Esophagus muscularis mucosa (tissue), 4 donors: ENCODE data around the gene ARL15. TPM values are rescaled to one million over a fixed set of nuclear protein-coding genes. Genes with fewer than 3 reads are reported as not detected.
A peak's percentile ranks its signal among the peaks of the same experiment; 100 is the strongest.
"Not testable (repeated sequence)": the region's sequence is repeated elsewhere in the genome, so short reads cannot be mapped to it uniquely, and the experiment has no call there.

Source experiments
- DNase-seq: peaks from one replicate; pipeline ENCODE4 v3.0.0-alpha.2; 2017; ENCODE audit errors: extremely low spot score
- H3K27ac ChIP-seq, 4 donors: fragments of 200-600 bp; sonication (generic); replicated peaks in 1 of 4; 1 replicate in 3 of 4; 2 replicates in 1 of 4; pipeline ENCODE4 v1.5.1; 2016 to 2019; ENCODE audit warnings: mild to moderate bottlenecking in 1 of 4
- H3K27me3 ChIP-seq, 4 donors: fragments of 200-600 bp; sonication (generic); one replicate each; pipeline versions ENCODE4 v1.5.1 to v1.6.0; 2016 to 2019
- H3K36me3 ChIP-seq, 4 donors: fragments of 200-600 bp; sonication (generic); one replicate each; pipeline ENCODE4 v1.5.1; 2016 to 2019
- H3K4me1 ChIP-seq, 4 donors: fragments of 200-600 bp; sonication (generic); one replicate each; pipeline ENCODE4 v1.5.1; 2016 to 2019
- H3K4me3 ChIP-seq, 4 donors: fragments of 200-600 bp; sonication (generic); 1 replicate in 2 of 4; 2 replicates in 2 of 4; pipeline ENCODE4 v1.5.1; 2016 to 2019; ENCODE audit warnings: mild to moderate bottlenecking in 4 of 4, moderate library complexity in 1 of 4
- H3K9me3 ChIP-seq, 4 donors: fragments of 200-600 bp; sonication (generic); 1 replicate in 3 of 4; 2 replicates in 1 of 4; pipeline ENCODE4 v1.5.1; 2016 to 2019
- EP300 ChIP-seq: sonication (generic); formaldehyde crosslinking; IDR thresholded peaks from one replicate; pipeline ENCODE4 v1.6.1; 2017; ENCODE audit warnings: antibody characterized with exemption
- POLR2A ChIP-seq: fragments of 450-650 bp; IDR thresholded peaks from one replicate; pipeline ENCODE4 v1.6.1; 2017; ENCODE audit warnings: antibody characterized with exemption, moderate library complexity, mild to moderate bottlenecking, low read depth
- POLR2AphosphoS5 ChIP-seq, 2 donors: sonication (generic); formaldehyde crosslinking; IDR thresholded peaks; one replicate each; pipeline ENCODE4 v1.6.1; 2017; ENCODE audit warnings: antibody characterized with exemption in 2 of 2
- WGBS: methylation state at CpG from one replicate; pipeline ENCODE4 v1.1.5; 2018; 5-methylcytosine and 5-hydroxymethylcytosine counted together
- intact Hi-C: fragments of 100-400 bp; cut with DNase I; formaldehyde crosslinking; loops from one replicate; pipeline ENCODE4 v1.15.1; 2023
- total RNA-seq, 4 donors: library from RNA; depleted of rRNA; stranded (reverse); fragments of >200 nt; gene quantifications; one replicate each; pipeline versions ENCODE4 v1.1.0 to v1.2.1, GENCODE V29; 2016
- TF ChIP-seq, protein P1 (sequence below), 3 experiments: fragments of 200-600 bp in 2 of 3; fragments of 450-650 bp in 1 of 3; sonication (generic) in 2 of 3; IDR thresholded peaks; one replicate each; pipeline ENCODE4 v1.5.1; 2017 to 2019; ENCODE audit warnings: antibody characterized with exemption in 3 of 3, mild to moderate bottlenecking in 2 of 3, moderate library complexity in 1 of 3

Gene ARL15
- total RNA-seq, result 10 to 100 TPM; 11.6 to 21.6 (median 16.5) TPM

DNA sequence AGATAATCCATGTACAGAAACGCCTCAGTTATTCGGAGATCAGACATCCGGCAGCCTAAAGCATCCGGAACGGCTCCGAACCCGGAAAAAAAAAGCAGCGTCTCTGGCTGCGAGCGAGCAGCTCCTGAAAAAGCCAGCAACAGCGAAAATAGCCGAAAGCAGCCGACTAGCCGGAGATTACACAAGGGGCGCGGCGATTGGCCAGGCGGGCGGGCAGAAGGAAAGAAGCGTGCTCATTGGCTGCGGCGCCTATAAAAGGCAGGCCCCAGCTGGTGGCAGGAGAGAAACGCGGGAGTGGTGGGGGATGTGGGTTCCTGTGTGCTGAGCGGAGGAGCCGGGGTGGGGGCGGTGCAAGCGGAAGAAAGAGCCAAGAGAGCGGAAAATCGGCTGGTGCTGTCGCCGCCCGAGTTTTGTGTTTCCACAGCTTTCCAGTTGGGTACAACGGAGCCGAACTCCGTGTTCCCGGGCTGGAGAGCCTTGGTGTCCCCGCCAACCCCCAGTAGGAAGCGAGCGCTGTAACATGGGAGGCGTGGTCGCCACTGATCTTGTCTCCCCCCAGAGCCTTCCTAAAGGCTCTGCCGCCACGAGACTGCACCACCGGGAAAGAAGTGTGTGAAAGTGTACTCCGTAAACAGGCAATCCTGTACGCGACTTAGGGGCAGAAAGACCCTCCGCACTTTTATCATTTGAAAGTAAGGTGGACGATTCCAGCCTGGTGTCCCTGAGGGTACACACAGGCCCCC lies at the start of gene ARL15:
Gene ARL15, minus strand, starts transcription at position 141 of the 743 bp plus-strand sequence.
- Histone ChIP-seq H3K36me3 (no peaks in the 10 kb centered on the region), H3K9me3 (no peaks in the 10 kb centered on the region), H3K27ac (peak within 1 kb of the TSS; percentile 84 to 90 (median 90)), H3K4me3 (peak within 1 kb of the TSS; percentile 84 to 93 (median 90)), H3K4me1 (peaks cover 7 to 35% (median 26%) of the 10 kb centered on the region in 4 donors), H3K27me3 (no peaks in the 10 kb centered on the region)
- under 1% methylated on average over 49 of the region's 50 CpGs for WGBS
- TF ChIP-seq POLR2AphosphoS5 (IDR thresholded peaks at IDR 0.05) (peak; percentile 99 to 100), POLR2A (peak; percentile 96), EP300 (no peak)
- peak; percentile 100 for DNase-seq
- intact Hi-C loops, result loop anchor here (5.0 kb wide), 1 partner anchor 107 kb away; no protein-coding TSS in a partner anchor

DNA sequence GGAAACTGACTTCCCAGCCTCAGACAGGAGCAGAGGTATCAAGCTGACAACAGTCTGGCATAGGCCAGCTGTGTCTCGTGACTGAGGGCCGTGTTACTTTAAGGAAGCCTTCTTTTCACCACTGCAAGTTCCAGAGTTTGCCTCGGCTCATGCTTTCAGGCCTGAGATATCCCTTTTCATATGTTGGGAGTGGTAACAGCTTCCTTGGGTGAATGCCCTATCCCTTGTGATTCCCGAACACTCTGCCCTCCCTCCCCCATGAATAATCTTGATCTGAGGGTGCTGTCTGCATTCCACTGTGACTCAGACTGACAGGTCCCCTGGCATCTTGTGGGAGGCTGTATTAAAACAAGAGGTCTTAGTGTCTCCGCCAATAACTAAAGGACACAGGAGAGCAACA lies 49.7 kb upstream of the ARL15 start:
- H3K27ac ChIP-seq, result no peak overlapping the region
- intact Hi-C loops, result no loop called here
- TF ChIP-seq, protein P1, sequence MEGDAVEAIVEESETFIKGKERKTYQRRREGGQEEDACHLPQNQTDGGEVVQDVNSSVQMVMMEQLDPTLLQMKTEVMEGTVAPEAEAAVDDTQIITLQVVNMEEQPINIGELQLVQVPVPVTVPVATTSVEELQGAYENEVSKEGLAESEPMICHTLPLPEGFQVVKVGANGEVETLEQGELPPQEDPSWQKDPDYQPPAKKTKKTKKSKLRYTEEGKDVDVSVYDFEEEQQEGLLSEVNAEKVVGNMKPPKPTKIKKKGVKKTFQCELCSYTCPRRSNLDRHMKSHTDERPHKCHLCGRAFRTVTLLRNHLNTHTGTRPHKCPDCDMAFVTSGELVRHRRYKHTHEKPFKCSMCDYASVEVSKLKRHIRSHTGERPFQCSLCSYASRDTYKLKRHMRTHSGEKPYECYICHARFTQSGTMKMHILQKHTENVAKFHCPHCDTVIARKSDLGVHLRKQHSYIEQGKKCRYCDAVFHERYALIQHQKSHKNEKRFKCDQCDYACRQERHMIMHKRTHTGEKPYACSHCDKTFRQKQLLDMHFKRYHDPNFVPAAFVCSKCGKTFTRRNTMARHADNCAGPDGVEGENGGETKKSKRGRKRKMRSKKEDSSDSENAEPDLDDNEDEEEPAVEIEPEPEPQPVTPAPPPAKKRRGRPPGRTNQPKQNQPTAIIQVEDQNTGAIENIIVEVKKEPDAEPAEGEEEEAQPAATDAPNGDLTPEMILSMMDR (IDR thresholded peaks at IDR 0.05), result no peak
- H3K4me3 ChIP-seq, result no peak overlapping the region
- whole genome bisulfite sequencing, result 43% methylated on average over 5 of the region's 5 CpGs
- H3K9me3 ChIP-seq, result no peaks in the 10 kb centered on the region
- peaks cover 2 to 12% (median 6%) of the 10 kb centered on the region in 4 donors for H3K4me1 ChIP-seq
- no peak for DNase-seq
- H3K27me3 ChIP-seq, result no peaks in the 10 kb centered on the region
- H3K36me3 ChIP-seq, result no peaks in the 10 kb centered on the region

DNA sequence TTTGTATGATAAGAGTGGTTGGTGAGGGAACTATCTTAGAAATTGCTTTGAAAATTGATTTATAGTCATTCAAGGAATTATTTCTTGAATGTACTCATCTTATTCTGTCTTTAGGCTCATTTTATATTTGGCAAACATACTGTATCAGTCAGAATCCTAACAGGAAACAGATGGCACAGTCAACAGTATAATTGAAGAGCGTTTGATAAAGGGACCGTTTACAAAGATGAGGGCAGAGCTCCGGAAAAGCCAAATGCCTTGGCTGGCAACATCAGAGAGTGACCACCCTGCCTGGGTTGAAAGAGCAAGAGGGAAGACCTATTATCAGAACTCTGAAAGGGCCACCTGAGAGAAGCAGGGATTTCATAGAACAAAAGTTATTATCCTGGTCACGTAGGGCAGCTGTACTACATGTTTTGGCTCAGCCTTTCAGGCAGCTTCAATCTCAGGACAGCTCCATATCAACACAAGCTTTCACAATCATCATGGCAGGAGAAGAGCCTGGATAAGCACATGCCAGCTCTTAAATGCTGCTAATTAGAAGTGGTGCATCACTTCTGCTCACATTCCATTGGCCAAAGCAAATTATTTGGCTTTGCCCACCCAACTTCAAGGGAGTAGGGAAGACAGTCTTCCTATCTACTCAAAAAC lies 47.2 kb upstream of the ARL15 start:
- peaks cover 2 to 12% (median 6%) of the 10 kb centered on the region in 4 donors for H3K4me1 ChIP-seq
- peaks cover 0 to 12% (median 7%) of the 10 kb centered on the region in 4 donors for H3K9me3 ChIP-seq
- WGBS, result 25% methylated on average over 4 of the region's 4 CpGs
- no peak for TF ChIP-seq EP300
- no peak for TF ChIP-seq POLR2AphosphoS5 (IDR thresholded peaks at IDR 0.05)
- TF ChIP-seq, protein P1 (IDR thresholded peaks at IDR 0.05), result no peak
- no peak for TF ChIP-seq POLR2A
- intact Hi-C loops, result no loop called here
- no peaks in the 10 kb centered on the region for H3K36me3 ChIP-seq
- DNase-seq, result no peak
- no peak overlapping the region for H3K27ac ChIP-seq
- no peaks in the 10 kb centered on the region for H3K27me3 ChIP-seq
- no peak overlapping the region for H3K4me3 ChIP-seq

DNA sequence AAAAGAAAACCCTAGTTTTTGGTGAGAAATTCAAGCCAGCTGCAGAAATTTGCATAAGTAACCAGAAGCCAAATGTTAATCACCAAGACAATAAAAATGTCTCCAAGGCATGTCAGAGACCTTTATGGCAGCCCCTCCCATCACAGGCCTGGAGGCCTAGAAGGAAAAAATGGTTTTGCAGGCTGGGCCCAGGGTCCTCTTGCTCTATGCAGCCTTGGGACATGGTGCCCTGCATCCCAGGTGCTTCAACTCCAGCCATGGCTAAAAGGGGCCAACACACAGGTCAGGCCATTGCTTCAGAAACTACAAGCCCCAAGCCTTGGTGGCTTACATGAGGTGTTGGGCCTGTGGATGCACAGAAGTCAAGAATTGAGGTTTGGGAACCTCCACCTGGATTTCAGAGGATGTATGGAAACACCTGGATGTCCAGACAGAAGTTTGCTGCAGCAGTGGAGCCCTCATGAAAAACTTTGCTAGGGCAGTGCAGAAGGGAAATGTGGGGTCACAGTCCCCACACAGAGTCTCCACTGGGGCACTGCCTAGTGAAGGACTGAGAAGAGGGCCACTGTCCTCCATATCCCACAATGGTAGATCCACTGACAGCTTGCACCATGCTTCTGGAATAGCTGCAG lies 43.7 kb upstream of the ARL15 start:
- H3K27me3 ChIP-seq, DNase-seq, intact Hi-C loops, H3K4me3 ChIP-seq, H3K4me1 ChIP-seq, H3K27ac ChIP-seq, H3K36me3 ChIP-seq: not testable (repeated sequence)
- H3K9me3 ChIP-seq, result peaks cover 0 to 12% (median 7%) of the 10 kb centered on the region in 4 donors

DNA sequence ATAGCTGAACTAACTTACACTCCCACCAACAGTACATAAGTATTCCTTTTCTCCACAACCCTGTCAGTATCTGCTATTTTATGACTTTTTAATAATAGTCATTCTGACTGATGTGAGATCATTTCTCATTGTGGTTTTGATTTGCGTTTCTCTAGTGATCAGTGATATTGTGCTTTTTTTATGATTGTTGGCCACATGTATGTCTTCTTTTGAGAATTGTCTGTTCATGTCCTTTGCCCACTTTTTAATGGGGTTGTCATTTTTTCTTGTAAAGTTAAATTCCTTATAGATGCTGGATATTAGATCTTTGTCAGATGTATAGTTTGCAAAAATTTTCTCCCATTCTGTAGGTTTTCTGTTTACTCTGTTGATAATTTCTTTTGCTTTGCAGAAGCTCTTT lies 42.2 kb upstream of the ARL15 start:
- intact Hi-C loops, H3K27me3 ChIP-seq, H3K36me3 ChIP-seq, H3K4me1 ChIP-seq, H3K27ac ChIP-seq, H3K4me3 ChIP-seq, DNase-seq: not testable (repeated sequence)
- H3K9me3 ChIP-seq, result peaks cover 0 to 12% (median 7%) of the 10 kb centered on the region in 4 donors
- 90% methylated on average over 1 of the region's 1 CpG for WGBS

DNA sequence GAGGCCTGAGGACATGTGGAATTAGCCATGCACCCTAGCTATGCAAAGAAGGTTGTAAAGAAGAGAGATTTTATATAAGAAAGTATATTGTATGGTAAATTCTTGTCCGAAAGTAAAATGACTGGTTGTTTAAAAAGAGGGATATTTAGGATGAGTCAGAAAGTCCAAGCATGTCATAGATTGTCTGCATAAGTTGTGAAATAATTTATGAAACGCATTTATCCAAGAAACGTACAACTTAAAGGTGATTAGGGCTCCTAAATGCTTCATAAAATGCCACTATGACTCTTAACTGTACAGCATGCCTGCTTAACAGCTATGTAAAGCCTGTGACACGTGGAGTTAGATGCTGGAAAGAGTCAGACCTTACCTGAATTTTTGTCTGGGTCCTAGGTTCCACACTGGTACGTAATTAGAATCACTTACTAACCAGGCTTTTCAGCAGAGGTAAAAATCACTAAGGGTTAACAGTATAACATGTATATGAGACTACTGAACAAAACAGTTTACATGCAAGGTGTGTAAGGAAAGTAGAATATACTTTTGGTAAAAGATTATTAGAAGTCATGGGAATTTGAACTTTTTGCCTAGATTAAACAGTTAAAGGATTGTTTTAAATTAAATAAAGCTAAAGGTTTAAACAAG lies 37.0 kb upstream of the ARL15 start:
- TF ChIP-seq EP300, result no peak
- 77% methylated on average over 5 of the region's 5 CpGs for WGBS
- intact Hi-C loops, result no loop called here
- Histone ChIP-seq H3K9me3 (no peaks in the 10 kb centered on the region), H3K4me3 (no peak overlapping the region), H3K27ac (no peak overlapping the region), H3K4me1 (peaks cover 0 to 8% (median 7%) of the 10 kb centered on the region in 4 donors), H3K27me3 (no peaks in the 10 kb centered on the region), H3K36me3 (no peaks in the 10 kb centered on the region)
- DNase-seq, result no peak
